Measurements from ENCODE around the gene COLGALT1. TPM values are rescaled to one million over a fixed set of nuclear protein-coding genes. Genes with fewer than 3 reads are reported as not detected.
"Not testable (repeated sequence)": the region's sequence is repeated elsewhere in the genome, so short reads cannot be mapped to it uniquely, and the experiment has no call there.

Gene COLGALT1
- total RNA-seq, 4 donors from 2014 or later, result 38.6 to 78.6 (median 54.7) TPM

DNA sequence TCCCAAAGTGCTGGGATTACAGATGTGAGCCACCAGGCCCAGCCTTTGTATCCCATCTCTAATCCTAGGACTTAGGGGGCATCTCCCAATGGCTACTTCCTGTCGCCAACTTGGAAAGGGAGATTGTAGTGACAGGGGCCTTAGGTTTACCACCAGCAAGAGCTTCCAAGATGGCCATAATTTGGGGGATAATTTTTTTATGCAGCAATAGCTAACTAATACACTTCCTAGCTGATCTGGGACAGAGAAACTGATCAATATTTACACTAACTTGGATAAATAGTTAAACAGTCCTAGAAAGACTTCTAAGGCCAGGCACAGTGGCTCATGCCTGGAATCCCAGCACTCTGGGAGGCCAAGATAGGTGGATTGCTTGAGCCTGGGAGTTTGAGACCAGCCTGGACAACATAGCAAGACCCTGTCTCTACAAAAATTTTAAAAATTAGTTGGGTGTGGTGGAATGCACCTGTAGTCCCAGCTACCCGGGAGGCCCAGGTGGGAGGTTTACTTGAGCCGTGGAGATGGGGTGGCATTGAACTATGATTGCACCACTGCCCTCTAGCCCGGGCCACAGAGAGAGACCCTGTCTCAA, 5.3 kb upstream of the COLGALT1 start:
- H3K27me3 ChIP-seq, result no peaks in the 10 kb centered on the region
- DNase-seq, result no peak
- TF ChIP-seq POLR2A (IDR thresholded peaks at IDR 0.05) (no peak), CTCF (IDR thresholded peaks at IDR 0.05) (no peak), POLR2AphosphoS5 (IDR thresholded peaks at IDR 0.05) (no peak)
- no peak overlapping the region for H3K4me3 ChIP-seq
- 95 to 100% methylated on average over 2 to 4 of the region's 4 CpGs for WGBS, 2 donors (ENCODE audit: low coverage in 1 of 2)
- intact Hi-C loops (cut with DNase I; ENCODE audit: low total_unique reads) (no loop called here), in situ Hi-C loops (cut with MboI; ENCODE audit: low pct_ligation_motif_present in 1 of 4, low pct_unique_long_range_greater_than_20kb in 1 of 4, low sequenced_read_pairs in 3 of 4) (no loop called here)
- H3K36me3 ChIP-seq, result no peaks in the 10 kb centered on the region
- H3K9me3 ChIP-seq, result no peaks in the 10 kb centered on the region
- no peak overlapping the region for H3K27ac ChIP-seq
- H3K4me1 ChIP-seq, result peaks cover 0 to 4% (median 3%) of the 10 kb centered on the region in 4 donors

GRCh38 chr19:17552735-17553134, 2.7 kb upstream of the COLGALT1 start:
- H3K36me3 ChIP-seq; in situ Hi-C loops (cut with MboI; ENCODE audit: low pct_ligation_motif_present in 1 of 4, low pct_unique_long_range_greater_than_20kb in 1 of 4, low sequenced_read_pairs in 3 of 4); DNase-seq; H3K4me3 ChIP-seq; intact Hi-C loops (cut with DNase I; ENCODE audit: low total_unique reads); H3K9me3 ChIP-seq; H3K27me3 ChIP-seq: not testable (repeated sequence)
- 87 to 91% methylated on average over 3 to 4 of the region's 4 CpGs for WGBS, 2 donors (ENCODE audit: low coverage in 1 of 2)
- H3K4me1 ChIP-seq, result peaks cover 8 to 22% (median 12%) of the 10 kb centered on the region in 4 donors
- peak overlapping the region in 1 of 4 donors; percentile 63 for H3K27ac ChIP-seq

DNA sequence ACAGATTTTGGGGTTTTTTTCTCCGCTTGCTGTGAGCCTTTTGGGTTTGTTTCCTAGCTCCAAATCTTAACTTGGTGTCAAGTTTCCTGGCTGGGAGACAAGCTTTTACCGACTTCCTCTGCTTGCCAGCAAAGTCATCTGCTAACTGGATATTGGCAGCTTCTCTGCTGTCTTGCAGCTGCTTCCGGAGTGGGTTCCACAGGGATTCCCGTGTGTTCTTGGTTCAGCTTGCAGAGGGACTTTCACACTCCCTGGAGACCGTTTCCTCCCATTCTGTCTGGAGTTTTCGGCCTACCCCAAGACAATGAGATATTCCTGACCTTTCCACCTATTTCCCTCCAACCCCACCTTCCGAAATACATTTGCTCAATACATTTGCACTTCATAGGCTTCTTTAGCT, 2.2 kb upstream of the COLGALT1 start:
- Histone ChIP-seq H3K4me1 (peaks cover 8 to 24% (median 12%) of the 10 kb centered on the region in 4 donors), H3K4me3 (no peak overlapping the region), H3K27ac (peak overlapping the region in 3 of 4 donors; percentile 31 to 63 (median 62)), H3K9me3 (no peaks in the 10 kb centered on the region), H3K36me3 (no peaks in the 10 kb centered on the region), H3K27me3 (no peaks in the 10 kb centered on the region)
- 56% methylated on average over 4 to 7 of the region's 7 CpGs for WGBS, 2 donors (ENCODE audit: low coverage in 1 of 2)
- in situ Hi-C loops (cut with MboI; ENCODE audit: low pct_ligation_motif_present in 1 of 4, low pct_unique_long_range_greater_than_20kb in 1 of 4, low sequenced_read_pairs in 3 of 4) (no loop called here), intact Hi-C loops (cut with DNase I; ENCODE audit: low total_unique reads) (no loop called here)
- DNase-seq, result peak; percentile 46
- TF ChIP-seq POLR2A (IDR thresholded peaks at IDR 0.05), result no peak
- peak; percentile 43 to 55 (median 53) for TF ChIP-seq POLR2AphosphoS5 (IDR thresholded peaks at IDR 0.05)
- TF ChIP-seq CTCF (IDR thresholded peaks at IDR 0.05), result no peak

DNA sequence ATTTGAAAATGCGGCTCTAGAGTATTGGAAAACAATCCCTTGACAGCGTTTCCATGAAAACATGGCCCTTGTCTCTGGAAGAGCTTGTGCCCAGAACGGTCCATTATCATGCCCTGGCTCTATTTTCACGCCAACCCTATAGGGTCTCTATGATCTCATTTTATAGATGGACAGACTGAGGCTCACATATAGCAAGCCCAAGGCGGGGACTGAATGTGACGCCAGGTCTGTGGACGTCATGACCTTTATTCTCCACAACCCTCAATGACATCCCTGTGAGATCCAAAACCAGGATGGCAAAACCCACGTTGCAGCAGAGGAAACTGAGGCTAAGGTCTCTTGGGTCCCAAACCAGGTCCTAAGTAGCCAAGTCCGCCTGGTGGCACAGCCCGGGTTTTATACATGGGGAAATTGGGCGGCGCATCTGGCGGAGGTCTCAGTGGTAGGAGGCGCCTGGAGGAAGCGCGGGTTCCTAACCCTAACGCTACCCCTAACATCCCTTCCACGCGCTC, 425 bp upstream of the COLGALT1 start:
- Histone ChIP-seq H3K4me3 (peak overlapping the region in 3 of 4 donors; percentile 68 to 94 (median 79)), H3K9me3 (no peaks in the 10 kb centered on the region), H3K27ac (peak overlapping the region; percentile 86 to 94 (median 88)), H3K36me3 (peaks cover 0 to 6% (median 0%) of the 10 kb centered on the region in 4 donors), H3K27me3 (no peaks in the 10 kb centered on the region), H3K4me1 (peaks cover 8 to 27% (median 12%) of the 10 kb centered on the region in 4 donors)
- no peak for DNase-seq
- 9 to 29% methylated on average over 6 to 19 of the region's 19 CpGs for WGBS, 2 donors (ENCODE audit: low coverage in 1 of 2)
- in situ Hi-C loops (cut with MboI; ENCODE audit: low pct_ligation_motif_present in 1 of 4, low pct_unique_long_range_greater_than_20kb in 1 of 4, low sequenced_read_pairs in 3 of 4) (no loop called here), intact Hi-C loops (cut with DNase I; ENCODE audit: low total_unique reads) (no loop called here)
- no peak for TF ChIP-seq POLR2A (IDR thresholded peaks at IDR 0.05)
- TF ChIP-seq CTCF (IDR thresholded peaks at IDR 0.05), result peak in 1 of 5 experiments; percentile 13
- TF ChIP-seq POLR2AphosphoS5 (IDR thresholded peaks at IDR 0.05), result no peak

Data from transverse colon (tissue), 4 donors.